ENCODE data around the gene TIMM44.
"Not testable (repeated sequence)": the region's sequence is repeated elsewhere in the genome, so short reads cannot be mapped to it uniquely, and the experiment has no call there.

Gene TIMM44

GRCh38 chr19:7900401-7900870 lies 43.0 kb downstream of the TIMM44 start:
- no peak overlapping the region for H3K4me3 ChIP-seq (ENCODE audit: low read depth, low read length)
- TF ChIP-seq CTCF (IDR thresholded peaks at IDR 0.05; ENCODE audit: insufficient read depth, low read length, missing control alignments), result no peak
- no peak for DNase-seq (ENCODE audit: low read depth, low spot score)
- ChIA-PET POLR2A (interaction anchor here (1.4 to 2.2 kb wide), 2 partner anchors 8 to 10 kb away, joined by 3 to 7 read pairs; no protein-coding TSS in a partner anchor), CTCF (interaction anchor here (1.1 to 2.0 kb wide), 7 partner anchors 18 to 49 kb away, joined by 3 to 8 read pairs (median 4); no protein-coding TSS in a partner anchor)

GRCh38 chr19:7899751-7900378 lies 43.6 kb downstream of the TIMM44 start:
- CTCF ChIA-PET, result interaction anchor here (1.2 to 2.0 kb wide), 5 partner anchors 18 to 49 kb away, joined by 3 to 8 read pairs (median 5); no protein-coding TSS in a partner anchor
- H3K4me3 ChIP-seq (ENCODE audit: low read depth, low read length), result no peak overlapping the region
- POLR2A ChIA-PET, result interaction anchor here (1.4 to 2.2 kb wide), 2 partner anchors 9 to 10 kb away, joined by 3 to 7 read pairs; no protein-coding TSS in a partner anchor
- no peak for DNase-seq (ENCODE audit: low read depth, low spot score)
- no peak for TF ChIP-seq CTCF (IDR thresholded peaks at IDR 0.05; ENCODE audit: insufficient read depth, low read length, missing control alignments)

GRCh38 chr19:7898967-7899366 lies 44.5 kb downstream of the TIMM44 start:
- TF ChIP-seq CTCF (IDR thresholded peaks at IDR 0.05; ENCODE audit: insufficient read depth, low read length, missing control alignments), result no peak
- H3K4me3 ChIP-seq (ENCODE audit: low read depth, low read length), result no peak overlapping the region
- ChIA-PET POLR2A (no interaction called here), CTCF (interaction anchor here (1.0 to 2.0 kb wide), 3 partner anchors 22 to 46 kb away, joined by 3 to 7 read pairs (median 3); no protein-coding TSS in a partner anchor)
- no peak for DNase-seq (ENCODE audit: low read depth, low spot score)

- CTCF ChIA-PET, result interaction anchor here (0.8 to 1.5 kb wide), 3 partner anchors 9 to 44 kb away, joined by 3 to 4 read pairs (median 4); partner anchors contain the start of gene LRRC8E
These were observed 46.2 kb downstream of the TIMM44 start for GRCh38 chr19:7897292-7897691.

GRCh38 chr19:7895565-7895964 lies 47.9 kb downstream of the TIMM44 start:
- no peak for DNase-seq (ENCODE audit: low read depth, low spot score)
- H3K4me3 ChIP-seq (ENCODE audit: low read depth, low read length), result no peak overlapping the region
- ChIA-PET POLR2A (no interaction called here), CTCF (no interaction called here)
- no peak for TF ChIP-seq CTCF (IDR thresholded peaks at IDR 0.05; ENCODE audit: insufficient read depth, low read length, missing control alignments)

More at GRCh38 chr19:7897292-7897691, 46.2 kb downstream of the TIMM44 start:
- POLR2A ChIA-PET, result interaction anchor here (1.0 kb wide), 1 partner anchor 9 kb away, joined by 3 read pairs; the partner anchor contains the start of gene LRRC8E
- no peak for DNase-seq (ENCODE audit: low read depth, low spot score)
- no peak for TF ChIP-seq CTCF (IDR thresholded peaks at IDR 0.05; ENCODE audit: insufficient read depth, low read length, missing control alignments)
- H3K4me3 ChIP-seq (ENCODE audit: low read depth, low read length), result no peak overlapping the region

DNA sequence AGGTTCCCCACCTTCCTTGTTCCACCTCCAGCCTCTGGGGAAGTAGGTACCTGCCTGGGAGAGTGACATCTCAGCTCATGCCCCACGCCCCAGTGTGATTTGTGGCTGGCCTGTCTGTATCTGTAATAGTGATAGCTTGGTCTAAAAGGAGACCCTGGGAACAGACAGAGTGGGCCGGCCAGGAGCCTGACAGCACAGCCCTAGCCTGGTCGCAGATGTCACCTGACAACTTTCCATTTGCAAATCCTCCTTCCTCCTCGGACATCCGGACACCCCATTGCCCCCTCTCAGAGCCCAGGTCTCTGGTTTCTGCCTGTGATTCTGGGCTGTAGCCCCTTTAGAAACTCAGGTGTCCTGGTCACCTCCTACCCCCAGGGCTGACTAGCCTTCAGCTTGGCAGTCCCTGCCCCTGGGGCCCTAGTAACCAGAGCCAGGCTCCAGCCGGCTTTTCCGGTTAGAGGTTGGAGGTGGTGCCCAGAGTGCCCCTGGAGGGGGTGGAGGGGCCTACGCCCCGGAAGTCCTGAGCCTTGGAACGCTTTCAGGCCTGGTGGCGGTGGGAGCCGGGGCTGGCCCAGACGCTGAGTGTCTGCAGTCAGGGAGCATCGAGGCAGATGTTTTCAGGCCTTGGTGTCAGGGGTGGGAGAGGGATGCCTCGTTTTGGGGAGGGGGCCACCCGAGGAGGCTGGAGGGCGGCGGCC lies 48.7 kb downstream of the TIMM44 start:
- ChIA-PET CTCF (interaction anchor here (2.5 kb wide), 1 partner anchor 26 kb away, joined by 8 read pairs; no protein-coding TSS in a partner anchor), POLR2A (no interaction called here)
- no peak overlapping the region for H3K4me3 ChIP-seq (ENCODE audit: low read depth, low read length)
- TF ChIP-seq CTCF (IDR thresholded peaks at IDR 0.05; ENCODE audit: insufficient read depth, low read length, missing control alignments), result no peak
- no peak for DNase-seq (ENCODE audit: low read depth, low spot score)

DNA sequence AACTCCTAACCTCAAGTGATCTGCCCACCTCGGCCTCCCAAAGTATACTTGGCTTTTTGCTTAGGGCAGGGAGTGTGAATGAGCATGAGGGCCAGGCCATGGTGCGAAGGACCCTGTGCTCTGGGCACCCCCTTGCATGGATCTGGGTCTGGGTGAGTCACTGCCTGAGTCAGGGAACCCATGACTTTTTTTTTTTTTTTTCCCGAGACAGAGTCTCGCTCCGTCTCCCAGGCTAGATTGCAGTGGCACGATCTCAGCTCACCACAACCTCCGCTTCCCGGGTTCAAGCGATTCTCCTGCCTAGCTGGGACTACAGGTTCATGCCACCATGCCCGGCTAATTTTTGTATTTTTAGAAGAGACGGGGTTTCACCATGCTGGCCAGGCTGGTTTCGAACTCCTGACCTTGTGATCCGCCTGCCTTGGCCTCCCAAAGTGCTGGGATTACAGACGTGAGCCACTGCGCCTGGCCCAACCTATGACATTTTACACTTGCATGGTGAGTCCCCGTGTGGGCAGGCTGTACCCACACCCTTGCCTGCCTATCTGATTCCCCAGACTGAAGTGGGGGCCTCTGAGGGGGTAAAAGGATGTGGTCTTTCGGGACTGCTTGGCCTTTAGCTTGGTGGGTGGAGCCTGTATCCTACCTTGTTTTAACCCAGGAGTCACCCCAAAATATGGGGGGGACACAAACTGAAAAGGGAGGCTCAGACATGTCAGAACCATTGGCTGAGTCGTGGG lies 49.9 kb downstream of the TIMM44 start:
- H3K4me3 ChIP-seq (ENCODE audit: low read depth, low read length); POLR2A ChIA-PET; DNase-seq (ENCODE audit: low read depth, low spot score): not testable (repeated sequence)
- CTCF ChIA-PET, result interaction anchor here (2.5 to 3.3 kb wide), 2 partner anchors 10 to 24 kb away, joined by 8 to 9 read pairs; partner anchors contain the start of gene MAP2K7

Measured in AG04449 (cell line).